ENCODE data around the gene CERS6. TPM values are rescaled to one million over a fixed set of nuclear protein-coding genes. Genes with fewer than 3 reads are reported as not detected.
"Not testable (repeated sequence)": the region's sequence is repeated elsewhere in the genome, so short reads cannot be mapped to it uniquely, and the experiment has no call there.

The CERS6 gene
- total RNA-seq, 3 donors from 2014 or later = 14.1 to 17.2 (median 16.7) TPM

GRCh38 chr2:168765401-168765800, 309.3 kb downstream of the CERS6 start:
- H3K4me3 Mint-ChIP-seq = no peak overlapping the region
- peaks cover 31% of the 10 kb centered on the region for H3K36me3 Mint-ChIP-seq (ENCODE audit: insufficient read depth)
- no peaks in the 10 kb centered on the region for H3K27me3 Mint-ChIP-seq (ENCODE audit: low read depth)
- ATAC-seq (no peak), DNase-seq (no peak)
- H3K4me1 Mint-ChIP-seq (ENCODE audit: low read depth) = no peaks in the 10 kb centered on the region
- H3K9me3 Mint-ChIP-seq = no peaks in the 10 kb centered on the region

- DNase-seq (no peak), ATAC-seq (no peak)
- Mint-ChIP-seq H3K4me1 (ENCODE audit: low read depth) (no peaks in the 10 kb centered on the region), H3K9me3 (no peaks in the 10 kb centered on the region), H3K27me3 (ENCODE audit: low read depth) (no peaks in the 10 kb centered on the region), H3K36me3 (ENCODE audit: insufficient read depth) (peaks cover 31% of the 10 kb centered on the region), H3K4me3 (no peak overlapping the region)
Measured at GRCh38 chr2:168766600-168766999, 310.5 kb downstream of the CERS6 start.

GRCh38 chr2:168767258-168767657, 311.2 kb downstream of the CERS6 start:
- ATAC-seq = no peak
- H3K36me3 Mint-ChIP-seq (ENCODE audit: insufficient read depth) = peaks cover 31% of the 10 kb centered on the region
- no peak for DNase-seq
- no peak overlapping the region for H3K4me3 Mint-ChIP-seq
- no peaks in the 10 kb centered on the region for H3K9me3 Mint-ChIP-seq
- no peaks in the 10 kb centered on the region for H3K27me3 Mint-ChIP-seq (ENCODE audit: low read depth)
- no peaks in the 10 kb centered on the region for H3K4me1 Mint-ChIP-seq (ENCODE audit: low read depth)

GRCh38 chr2:168768357-168768756, 312.3 kb downstream of the CERS6 start:
- H3K36me3 Mint-ChIP-seq (ENCODE audit: insufficient read depth) = peaks cover 35% of the 10 kb centered on the region
- DNase-seq; H3K9me3 Mint-ChIP-seq; H3K4me1 Mint-ChIP-seq (ENCODE audit: low read depth); ATAC-seq; H3K4me3 Mint-ChIP-seq; H3K27me3 Mint-ChIP-seq (ENCODE audit: low read depth): not testable (repeated sequence)

GRCh38 chr2:168770796-168771195, 314.7 kb downstream of the CERS6 start:
- DNase-seq = no peak
- Mint-ChIP-seq H3K4me3 (no peak overlapping the region), H3K36me3 (ENCODE audit: insufficient read depth) (peaks cover 30% of the 10 kb centered on the region), H3K27me3 (ENCODE audit: low read depth) (no peaks in the 10 kb centered on the region), H3K9me3 (peaks cover 4% of the 10 kb centered on the region), H3K4me1 (ENCODE audit: low read depth) (no peaks in the 10 kb centered on the region)
- ATAC-seq = no peak

GRCh38 chr2:168772704-168773103, 316.6 kb downstream of the CERS6 start:
- DNase-seq (no peak), ATAC-seq (no peak)
- peaks cover 4% of the 10 kb centered on the region for H3K9me3 Mint-ChIP-seq
- no peak overlapping the region for H3K4me3 Mint-ChIP-seq
- no peaks in the 10 kb centered on the region for H3K27me3 Mint-ChIP-seq (ENCODE audit: low read depth)
- peaks cover 14% of the 10 kb centered on the region for H3K36me3 Mint-ChIP-seq (ENCODE audit: insufficient read depth)
- no peaks in the 10 kb centered on the region for H3K4me1 Mint-ChIP-seq (ENCODE audit: low read depth)

GRCh38 chr2:168773128-168773527, 317.1 kb downstream of the CERS6 start:
- no peaks in the 10 kb centered on the region for H3K27me3 Mint-ChIP-seq (ENCODE audit: low read depth)
- no peak for ATAC-seq
- H3K9me3 Mint-ChIP-seq = peaks cover 4% of the 10 kb centered on the region
- no peak for DNase-seq
- H3K4me1 Mint-ChIP-seq (ENCODE audit: low read depth) = no peaks in the 10 kb centered on the region
- H3K36me3 Mint-ChIP-seq (ENCODE audit: insufficient read depth) = peaks cover 12% of the 10 kb centered on the region
- H3K4me3 Mint-ChIP-seq = no peak overlapping the region

GRCh38 chr2:168773719-168774521, 317.8 kb downstream of the CERS6 start:
- Mint-ChIP-seq H3K4me1 (ENCODE audit: low read depth) (no peaks in the 10 kb centered on the region), H3K36me3 (ENCODE audit: insufficient read depth) (peaks cover 12% of the 10 kb centered on the region), H3K9me3 (peaks cover 4% of the 10 kb centered on the region), H3K4me3 (no peak overlapping the region), H3K27me3 (ENCODE audit: low read depth) (no peaks in the 10 kb centered on the region)
- ATAC-seq = no peak
- no peak for DNase-seq

GRCh38 chr2:168775837-168776236, 319.8 kb downstream of the CERS6 start:
- H3K27me3 Mint-ChIP-seq (ENCODE audit: low read depth) = no peaks in the 10 kb centered on the region
- ATAC-seq (no peak), DNase-seq (no peak)
- peaks cover 4% of the 10 kb centered on the region for H3K9me3 Mint-ChIP-seq
- peaks cover 6% of the 10 kb centered on the region for H3K36me3 Mint-ChIP-seq (ENCODE audit: insufficient read depth)
- no peak overlapping the region for H3K4me3 Mint-ChIP-seq
- H3K4me1 Mint-ChIP-seq (ENCODE audit: low read depth) = no peaks in the 10 kb centered on the region

- DNase-seq (no peak), ATAC-seq (no peak)
- H3K36me3 Mint-ChIP-seq (ENCODE audit: insufficient read depth) = no peaks in the 10 kb centered on the region
- H3K4me1 Mint-ChIP-seq (ENCODE audit: low read depth) = no peaks in the 10 kb centered on the region
- no peak overlapping the region for H3K4me3 Mint-ChIP-seq
- H3K27me3 Mint-ChIP-seq (ENCODE audit: low read depth) = no peaks in the 10 kb centered on the region
- no peaks in the 10 kb centered on the region for H3K9me3 Mint-ChIP-seq
Measured at GRCh38 chr2:168780669-168781071, 324.6 kb downstream of the CERS6 start.

- Mint-ChIP-seq H3K36me3 (ENCODE audit: insufficient read depth) (no peaks in the 10 kb centered on the region), H3K4me1 (ENCODE audit: low read depth) (no peaks in the 10 kb centered on the region), H3K4me3 (no peak overlapping the region), H3K9me3 (no peaks in the 10 kb centered on the region), H3K27me3 (ENCODE audit: low read depth) (no peaks in the 10 kb centered on the region)
- ATAC-seq (no peak), DNase-seq (no peak)
Measured at GRCh38 chr2:168781191-168781817, 325.2 kb downstream of the CERS6 start.

- ATAC-seq (no peak), DNase-seq (no peak)
- H3K9me3 Mint-ChIP-seq = no peaks in the 10 kb centered on the region
- no peaks in the 10 kb centered on the region for H3K27me3 Mint-ChIP-seq (ENCODE audit: low read depth)
- H3K4me1 Mint-ChIP-seq (ENCODE audit: low read depth) = no peaks in the 10 kb centered on the region
- H3K4me3 Mint-ChIP-seq = no peak overlapping the region
- no peaks in the 10 kb centered on the region for H3K36me3 Mint-ChIP-seq (ENCODE audit: insufficient read depth)
Measured at GRCh38 chr2:168782271-168782670, 326.2 kb downstream of the CERS6 start.

GRCh38 chr2:168784993-168785392, 328.9 kb downstream of the CERS6 start:
- no peaks in the 10 kb centered on the region for H3K4me1 Mint-ChIP-seq (ENCODE audit: low read depth)
- H3K36me3 Mint-ChIP-seq (ENCODE audit: insufficient read depth) = no peaks in the 10 kb centered on the region
- H3K9me3 Mint-ChIP-seq = no peaks in the 10 kb centered on the region
- DNase-seq = no peak
- no peak overlapping the region for H3K4me3 Mint-ChIP-seq
- no peak for ATAC-seq
- H3K27me3 Mint-ChIP-seq (ENCODE audit: low read depth) = no peaks in the 10 kb centered on the region

- Mint-ChIP-seq H3K4me3 (no peak overlapping the region), H3K36me3 (ENCODE audit: insufficient read depth) (no peaks in the 10 kb centered on the region), H3K4me1 (ENCODE audit: low read depth) (no peaks in the 10 kb centered on the region), H3K9me3 (no peaks in the 10 kb centered on the region), H3K27me3 (ENCODE audit: low read depth) (no peaks in the 10 kb centered on the region)
- DNase-seq (no peak), ATAC-seq (no peak)
Measured at GRCh38 chr2:168787098-168787781, 331.2 kb downstream of the CERS6 start.
